MCF 10A (cell line): Measurements from ENCODE around the gene SLC5A6. TPM values are rescaled to one million over a fixed set of nuclear protein-coding genes. Genes with fewer than 3 reads are reported as not detected.
A peak's percentile ranks its signal among the peaks of the same experiment; 100 is the strongest.
"Not testable (repeated sequence)": the region's sequence is repeated elsewhere in the genome, so short reads cannot be mapped to it uniquely, and the experiment has no call there.

Experiments
- BruUV-seq: library from RNA; stranded (reverse); fragments of 400-500 nt; replicated peaks from 2 replicates; lab custom pipeline; 2021; lab: Mats Ljungman, UMichigan
- CTCF ChIA-PET: fragments of 300-600 bp; sonication (Branson Sonifier 250); formaldehyde crosslinking; extraction: SDS; loops from one replicate; lab custom pipeline; 2021; ENCODE audit warnings: antibody characterized with exemption, inconsistent platforms; lab: Yijun Ruan, JAX
- POLR2A ChIA-PET: fragments of 300-600, 350-650 bp; sonication (Branson Sonifier 250); formaldehyde crosslinking; extraction: SDS; loops from one replicate; lab custom pipeline; 2020; ENCODE audit warnings: antibody characterized with exemption, inconsistent platforms; lab: Yijun Ruan, JAX
- DNase-seq: peaks from one replicate; pipeline ENCODE4 v3.0.0-alpha.2; 2018; ENCODE audit not compliant: unreplicated experiment
- H3K27ac Mint-ChIP-seq: one replicate; pipeline ENCODE4 v1.8.0; 2022; ENCODE audit warnings: mild to moderate bottlenecking, low read depth, mixed read lengths; ENCODE audit not compliant: unreplicated experiment
- H3K27me3 Mint-ChIP-seq: one replicate; pipeline ENCODE4 v1.8.0; 2022; ENCODE audit warnings: mixed read lengths; ENCODE audit not compliant: insufficient read depth, unreplicated experiment
- H3K36me3 Mint-ChIP-seq: one replicate; pipeline ENCODE4 v1.8.0; 2022; ENCODE audit warnings: mild to moderate bottlenecking, moderate library complexity, mixed read lengths; ENCODE audit not compliant: insufficient read depth, unreplicated experiment
- H3K4me1 Mint-ChIP-seq: one replicate; pipeline ENCODE4 v1.8.0; 2022; ENCODE audit warnings: mixed read lengths; ENCODE audit not compliant: insufficient read depth, unreplicated experiment
- H3K4me3 Mint-ChIP-seq: one replicate; pipeline ENCODE4 v1.8.0; 2022; ENCODE audit warnings: mild to moderate bottlenecking, moderate library complexity, mixed read lengths; ENCODE audit not compliant: unreplicated experiment
- H3K9me3 Mint-ChIP-seq: one replicate; pipeline ENCODE4 v1.8.0; 2022; ENCODE audit warnings: mixed read lengths; ENCODE audit not compliant: unreplicated experiment
- intact Hi-C: fragments of 100-400 bp; cut with micrococcal nuclease; formaldehyde crosslinking; loops from 2 replicates; pipeline ENCODE4 v1.14.1; 2022
- total RNA-seq: library from RNA; stranded (reverse); gene quantifications from 2 replicates; pipeline ENCODE4 v1.2.3, GENCODE V29; 2022
- TF ChIP-seq, protein P1 (sequence below): fragments of 200-600 bp; IDR thresholded peaks from one replicate; pipeline ENCODE4 v1.8.0; 2022; ENCODE audit warnings: antibody characterized with exemption, mild to moderate bottlenecking; ENCODE audit not compliant: unreplicated experiment

Gene SLC5A6
- total RNA-seq, 1 experiment from 2014 or later = 25.9 TPM

DNA sequence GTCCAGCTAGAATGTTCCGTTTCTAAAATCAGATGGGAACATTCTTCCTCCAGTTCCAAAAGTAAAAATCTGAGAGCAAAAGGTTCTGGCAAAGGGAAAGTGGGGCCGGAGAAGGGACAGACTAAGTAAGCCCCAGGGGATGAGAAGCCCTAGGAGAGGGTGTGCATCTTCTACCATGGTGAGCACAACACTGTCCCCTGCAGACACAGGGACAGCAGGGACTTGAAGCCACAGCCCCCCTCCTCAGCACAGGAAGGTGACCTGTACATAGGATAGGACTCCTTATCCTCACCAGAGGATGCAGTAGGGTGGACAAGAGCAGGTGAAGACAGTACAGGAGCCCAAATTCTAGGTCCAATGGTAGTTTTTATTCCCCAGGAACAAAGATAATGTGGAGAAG lies 12.8 kb downstream of the SLC5A6 start:
- POLR2A ChIA-PET = interaction anchor here (0.5 kb wide), 1 partner anchor 223 kb away, joined by 3 read pairs; no protein-coding TSS in a partner anchor
- Mint-ChIP-seq H3K4me1 (no peaks in the 10 kb centered on the region), H3K36me3 (peaks cover 42% of the 10 kb centered on the region)

GRCh38 chr2:27198627-27199026 lies 13.4 kb downstream of the SLC5A6 start:
- Mint-ChIP-seq H3K36me3 (peaks cover 42% of the 10 kb centered on the region), H3K4me1 (no peaks in the 10 kb centered on the region), H3K27me3 (peaks cover 3% of the 10 kb centered on the region), H3K9me3 (no peaks in the 10 kb centered on the region), H3K27ac (no peak overlapping the region), H3K4me3 (no peak overlapping the region)
- DNase-seq = no peak
- CTCF ChIA-PET = no interaction called here
- POLR2A ChIA-PET = no interaction called here
- BruUV-seq = no TSS peak
- intact Hi-C loops = no loop called here
- TF ChIP-seq, protein P1, sequence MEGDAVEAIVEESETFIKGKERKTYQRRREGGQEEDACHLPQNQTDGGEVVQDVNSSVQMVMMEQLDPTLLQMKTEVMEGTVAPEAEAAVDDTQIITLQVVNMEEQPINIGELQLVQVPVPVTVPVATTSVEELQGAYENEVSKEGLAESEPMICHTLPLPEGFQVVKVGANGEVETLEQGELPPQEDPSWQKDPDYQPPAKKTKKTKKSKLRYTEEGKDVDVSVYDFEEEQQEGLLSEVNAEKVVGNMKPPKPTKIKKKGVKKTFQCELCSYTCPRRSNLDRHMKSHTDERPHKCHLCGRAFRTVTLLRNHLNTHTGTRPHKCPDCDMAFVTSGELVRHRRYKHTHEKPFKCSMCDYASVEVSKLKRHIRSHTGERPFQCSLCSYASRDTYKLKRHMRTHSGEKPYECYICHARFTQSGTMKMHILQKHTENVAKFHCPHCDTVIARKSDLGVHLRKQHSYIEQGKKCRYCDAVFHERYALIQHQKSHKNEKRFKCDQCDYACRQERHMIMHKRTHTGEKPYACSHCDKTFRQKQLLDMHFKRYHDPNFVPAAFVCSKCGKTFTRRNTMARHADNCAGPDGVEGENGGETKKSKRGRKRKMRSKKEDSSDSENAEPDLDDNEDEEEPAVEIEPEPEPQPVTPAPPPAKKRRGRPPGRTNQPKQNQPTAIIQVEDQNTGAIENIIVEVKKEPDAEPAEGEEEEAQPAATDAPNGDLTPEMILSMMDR = no peak

More for the DNA sequence above, 12.8 kb downstream of the SLC5A6 start:
- intact Hi-C loops = no loop called here
- TF ChIP-seq, protein P1 = no peak
- H3K4me3 Mint-ChIP-seq = no peak overlapping the region
- no peaks in the 10 kb centered on the region for H3K27me3 Mint-ChIP-seq
- no peaks in the 10 kb centered on the region for H3K9me3 Mint-ChIP-seq
- DNase-seq = no peak
- CTCF ChIA-PET = interaction anchor here (0.6 kb wide), 1 partner anchor 100 kb away, joined by 5 read pairs; no protein-coding TSS in a partner anchor
- BruUV-seq = no TSS peak
- no peak overlapping the region for H3K27ac Mint-ChIP-seq

DNA sequence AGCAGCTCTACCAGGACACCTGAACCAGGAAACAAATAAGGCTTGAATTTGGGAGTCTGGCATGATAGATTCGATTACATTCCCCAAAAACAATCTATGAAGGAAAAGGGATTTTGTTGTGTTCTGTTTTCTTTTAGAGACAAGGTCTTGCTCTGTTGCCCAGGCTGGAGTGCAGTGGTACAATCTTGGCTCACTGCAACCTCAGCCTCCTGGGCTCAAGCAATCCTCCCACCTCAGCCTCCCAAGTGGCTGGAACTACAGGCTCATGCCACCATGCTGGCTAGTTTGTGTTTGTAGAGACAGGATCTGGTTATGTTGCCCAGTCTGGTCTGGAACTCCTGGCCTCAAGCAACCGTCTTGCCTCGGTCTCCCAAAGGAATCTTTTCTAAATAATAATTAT lies 14.0 kb downstream of the SLC5A6 start:
- H3K36me3 Mint-ChIP-seq = peaks cover 37% of the 10 kb centered on the region
- CTCF ChIA-PET, H3K4me1 Mint-ChIP-seq, H3K27ac Mint-ChIP-seq, H3K4me3 Mint-ChIP-seq, DNase-seq, intact Hi-C loops, H3K9me3 Mint-ChIP-seq, H3K27me3 Mint-ChIP-seq, POLR2A ChIA-PET, BruUV-seq: not testable (repeated sequence)

DNA sequence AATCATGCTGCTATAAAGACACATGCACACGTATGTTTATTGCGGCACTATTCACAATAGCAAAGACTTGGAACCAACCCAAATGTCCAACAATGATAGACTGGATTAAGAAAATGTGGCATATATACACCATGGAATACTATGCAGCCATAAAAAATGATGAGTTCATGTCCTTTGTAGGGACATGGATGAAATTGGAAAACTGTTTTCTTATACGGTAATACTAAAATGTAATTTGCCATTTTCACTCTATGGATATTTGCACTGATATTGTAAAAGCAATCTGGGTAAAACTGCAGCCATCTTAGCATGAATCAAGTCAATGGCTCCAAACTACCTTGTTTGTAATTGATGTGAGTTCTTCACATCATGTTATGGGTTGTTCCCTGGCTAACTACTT lies 16.3 kb downstream of the SLC5A6 start:
- BruUV-seq, H3K9me3 Mint-ChIP-seq, POLR2A ChIA-PET, H3K4me3 Mint-ChIP-seq, H3K4me1 Mint-ChIP-seq, intact Hi-C loops, DNase-seq, H3K27ac Mint-ChIP-seq: not testable (repeated sequence)
- CTCF ChIA-PET = interaction anchor here (1.1 kb wide), 1 partner anchor 109 kb away, joined by 4 read pairs; the partner anchor contains the start of gene KHK
- Mint-ChIP-seq H3K36me3 (peaks cover 20% of the 10 kb centered on the region), H3K27me3 (peaks cover 11% of the 10 kb centered on the region)

DNA sequence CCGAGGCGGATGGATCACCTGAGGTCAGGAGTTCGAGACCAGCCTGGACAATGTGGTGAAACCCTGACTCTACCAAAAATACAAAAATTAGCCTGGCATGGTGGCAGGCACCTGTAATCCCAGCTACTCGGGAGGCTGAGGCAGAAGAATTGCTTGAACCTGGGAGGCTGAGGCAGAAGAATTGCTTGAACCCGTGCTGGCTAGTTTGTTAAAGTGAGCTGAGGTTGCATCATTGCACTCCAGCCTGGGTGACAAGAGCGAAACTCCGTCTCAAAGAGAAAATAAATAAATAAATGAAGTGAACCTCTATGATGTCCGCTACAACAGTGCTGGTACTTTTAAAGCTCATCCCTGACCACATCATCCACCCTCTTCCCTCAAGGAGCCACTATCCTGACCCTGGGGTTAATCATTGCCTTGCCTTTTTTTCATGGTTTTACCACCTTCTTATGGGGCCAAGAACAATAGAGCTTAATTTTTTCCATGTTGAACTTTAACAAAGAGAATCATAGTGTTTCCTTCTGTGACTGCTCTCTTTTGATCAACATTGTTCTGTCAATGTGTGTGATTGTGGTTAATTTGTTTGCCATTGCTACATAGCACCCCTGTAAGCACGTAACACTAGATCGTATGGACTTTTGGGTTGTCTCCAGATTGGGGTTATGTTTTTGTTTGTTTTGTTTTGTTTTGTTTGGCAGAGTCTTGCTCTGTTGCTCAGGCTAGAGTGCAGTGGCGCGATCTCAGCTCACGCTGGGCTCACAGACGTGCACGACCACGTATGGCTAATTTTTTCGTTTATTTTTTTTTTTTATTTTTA lies 17.3 kb downstream of the SLC5A6 start:
- H3K27me3 Mint-ChIP-seq = peaks cover 11% of the 10 kb centered on the region
- no peaks in the 10 kb centered on the region for H3K4me1 Mint-ChIP-seq
- intact Hi-C loops = loop anchor here (5.0 kb wide), 1 partner anchor 62 kb away; the partner anchor contains the start of gene PREB
- TF ChIP-seq, protein P1 = no peak
- peaks cover 11% of the 10 kb centered on the region for H3K36me3 Mint-ChIP-seq
- peak; percentile 66 for DNase-seq
- H3K27ac Mint-ChIP-seq = no peak overlapping the region
- no TSS peak for BruUV-seq
- no peaks in the 10 kb centered on the region for H3K9me3 Mint-ChIP-seq
- CTCF ChIA-PET = interaction anchor here (0.5 to 1.1 kb wide), 2 partner anchors 108 to 116 kb away, joined by 3 to 4 read pairs; partner anchors contain the start of gene KHK
- POLR2A ChIA-PET = interaction anchor here (0.7 to 0.8 kb wide), 3 partner anchors 13 to 143 kb away, joined by 3 to 4 read pairs (median 3); partner anchors contain the start of gene AGBL5
- no peak overlapping the region for H3K4me3 Mint-ChIP-seq
